Stimulated activated CD8-positive, alpha-beta memory T cell treated with anti-CD3 and anti-CD28 coated beads, Interleukin-15, amount 100 ng/mL, for 4 hours (primary cell): Measurements from ENCODE around the gene SEC22C.

Experiments used
- DNase-seq, 2 donors: peaks; one replicate each; pipeline ENCODE4 v3.0.0-alpha.2; 2020; ENCODE audit warnings: low read depth in 2 of 2

The SEC22C gene

DNA sequence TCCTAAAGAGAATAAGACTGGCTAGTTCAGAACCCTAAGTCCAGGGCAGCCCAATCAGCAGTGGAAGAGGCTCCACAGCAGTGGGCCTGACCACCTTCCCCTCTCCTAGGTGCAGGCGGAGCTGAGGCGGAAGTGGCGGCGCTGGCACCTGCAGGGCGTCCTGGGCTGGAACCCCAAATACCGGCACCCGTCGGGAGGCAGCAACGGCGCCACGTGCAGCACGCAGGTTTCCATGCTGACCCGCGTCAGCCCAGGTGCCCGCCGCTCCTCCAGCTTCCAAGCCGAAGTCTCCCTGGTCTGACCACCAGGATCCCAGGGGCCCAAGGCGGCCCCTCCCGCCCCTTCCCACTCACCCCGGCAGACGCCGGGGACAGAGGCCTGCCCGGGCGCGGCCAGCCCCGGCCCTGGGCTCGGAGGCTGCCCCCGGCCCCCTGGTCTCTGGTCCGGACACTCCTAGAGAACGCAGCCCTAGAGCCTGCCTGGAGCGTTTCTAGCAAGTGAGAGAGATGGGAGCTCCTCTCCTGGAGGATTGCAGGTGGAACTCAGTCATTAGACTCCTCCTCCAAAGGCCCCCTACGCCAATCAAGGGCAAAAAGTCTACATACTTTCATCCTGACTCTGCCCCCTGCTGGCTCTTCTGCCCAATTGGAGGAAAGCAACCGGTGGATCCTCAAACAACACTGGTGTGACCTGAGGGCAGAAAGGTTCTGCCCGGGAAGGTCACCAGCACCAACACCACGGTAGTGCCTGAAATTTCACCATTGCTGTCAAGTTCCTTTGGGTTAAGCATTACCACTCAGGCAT is 45.6 kb downstream of the SEC22C start:
- no peak for DNase-seq

DNA sequence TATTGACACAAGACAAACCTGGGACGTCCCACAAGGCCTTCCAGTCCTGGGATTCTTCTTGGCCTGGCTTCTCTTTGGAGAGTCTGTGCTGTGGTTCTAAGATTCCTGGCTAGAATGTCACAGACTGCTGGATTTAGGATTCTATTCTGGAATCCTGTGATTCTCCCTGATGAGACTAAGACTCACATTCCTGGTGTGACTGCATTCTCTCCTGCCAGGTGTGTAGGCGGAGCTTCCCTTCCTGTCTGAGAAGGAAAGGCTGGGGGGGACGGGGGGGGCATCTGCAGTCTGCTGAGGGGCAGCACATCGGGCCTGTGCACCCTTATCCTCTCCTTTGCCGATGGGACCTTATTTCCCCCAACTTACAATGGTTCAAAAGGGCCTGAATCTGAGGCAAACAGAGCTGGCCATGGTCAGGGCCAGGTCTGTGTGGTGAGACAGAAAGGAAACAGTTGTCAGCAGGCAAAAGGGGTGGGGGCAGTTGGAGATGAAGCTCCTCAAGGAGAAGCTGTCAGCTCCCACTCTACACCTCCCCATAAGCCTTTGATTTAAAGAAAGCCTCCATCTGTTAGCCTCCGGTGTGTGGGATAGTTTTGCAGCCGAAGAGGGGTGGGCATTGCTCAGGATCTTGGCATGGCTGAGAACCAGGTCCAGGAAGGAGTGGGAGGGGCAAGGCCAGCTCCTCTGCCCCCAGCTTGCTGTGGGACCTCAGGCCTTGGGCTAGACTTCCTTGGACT is 48.4 kb downstream of the SEC22C start:
- no peak for DNase-seq

- no peak for DNase-seq
Measured at GRCh38 chr3:42532229-42532628, 49.5 kb downstream of the SEC22C start.

GRCh38 chr3:42531470-42531869 is 50.3 kb downstream of the SEC22C start:
- no peak for DNase-seq

DNA sequence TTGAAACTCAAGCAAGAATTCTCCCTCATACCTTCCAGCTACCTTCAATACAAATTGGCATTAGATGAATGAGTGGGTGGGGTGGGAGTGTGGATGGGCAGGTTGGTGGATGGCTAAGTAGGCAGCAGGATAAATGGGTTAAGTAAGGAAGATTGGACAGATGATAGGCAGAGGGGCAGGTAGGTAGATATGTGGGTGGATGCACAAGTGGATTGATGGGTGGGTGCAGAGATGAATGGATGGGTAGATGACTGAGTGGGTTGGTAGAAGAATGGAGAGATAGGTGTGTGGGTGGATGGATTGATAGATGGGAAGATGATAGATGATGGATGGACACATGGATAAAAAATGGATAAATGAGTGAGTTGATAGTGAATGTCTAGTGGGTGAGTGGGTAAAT is 51.7 kb downstream of the SEC22C start:
- DNase-seq: no peak

GRCh38 chr3:42529468-42529867 is 52.3 kb downstream of the SEC22C start:
- DNase-seq: no peak

- DNase-seq: no peak
Measured at GRCh38 chr3:42527368-42527917, 54.3 kb downstream of the SEC22C start.

DNA sequence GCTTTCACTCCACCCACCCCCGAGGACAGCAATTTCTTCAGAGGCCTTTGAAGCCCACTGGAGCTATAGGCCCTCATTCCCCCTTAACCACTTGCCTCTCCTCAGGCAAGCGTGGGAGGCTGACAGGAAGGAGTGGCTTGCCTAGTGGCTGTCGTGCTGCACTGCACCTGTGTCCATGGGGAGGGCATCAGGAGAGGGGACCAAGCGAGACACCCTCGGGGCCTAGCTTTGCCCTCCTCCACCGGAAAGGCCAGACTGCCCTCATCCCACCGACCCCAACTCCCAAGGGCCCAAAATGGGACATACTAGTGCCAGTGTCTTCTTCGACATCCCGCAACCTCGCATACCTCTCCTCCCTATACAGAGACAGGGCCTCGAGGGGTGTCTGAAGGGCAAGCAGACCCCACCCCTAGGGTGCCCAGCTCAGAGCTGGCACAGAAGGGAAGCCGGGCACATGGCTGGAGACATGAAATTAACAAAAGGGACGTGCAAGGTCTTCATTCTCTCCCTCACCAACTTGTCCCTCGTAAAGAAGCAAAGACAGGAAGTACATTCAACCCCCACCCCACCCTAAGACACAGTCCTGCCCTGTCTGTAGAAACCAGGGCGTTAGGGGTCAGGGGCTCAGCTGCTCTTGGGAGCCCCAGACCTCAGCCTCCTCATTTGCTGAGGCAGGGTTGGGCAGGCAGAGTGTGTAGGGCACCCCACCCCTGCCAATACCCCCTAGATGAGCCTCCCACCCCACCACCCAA is 55.0 kb downstream of the SEC22C start:
- DNase-seq: peak in 1 of 2 donors; percentile 36

DNA sequence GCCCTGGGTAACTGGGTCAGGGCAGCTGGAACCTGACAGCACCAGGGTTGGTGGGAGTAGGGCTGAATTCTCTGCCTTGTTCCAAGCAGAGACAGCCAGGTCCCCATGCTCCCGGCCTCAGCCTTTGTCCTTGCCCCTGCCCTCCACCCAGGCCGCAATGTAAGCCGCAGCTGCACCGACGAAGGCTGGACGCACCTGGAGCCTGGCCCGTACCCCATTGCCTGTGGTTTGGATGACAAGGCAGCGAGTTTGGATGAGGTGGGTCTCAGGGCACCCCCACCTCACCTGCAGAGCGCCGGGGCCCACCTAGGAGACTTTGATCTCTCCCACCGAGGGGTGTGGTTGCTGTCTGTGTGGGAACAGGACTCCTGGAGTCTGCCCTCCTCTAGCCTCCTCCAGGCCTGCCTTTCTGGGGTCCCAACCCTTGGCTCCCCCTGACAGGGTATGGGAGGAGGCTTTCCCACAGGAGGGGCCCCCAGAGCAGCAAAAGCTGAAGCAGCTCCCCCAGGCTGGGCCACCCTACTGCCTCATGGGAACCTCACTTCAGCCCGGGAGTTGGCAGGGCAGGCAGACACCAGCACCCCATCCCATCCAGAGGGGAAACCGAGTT is 55.9 kb downstream of the SEC22C start:
- DNase-seq: no peak

DNA sequence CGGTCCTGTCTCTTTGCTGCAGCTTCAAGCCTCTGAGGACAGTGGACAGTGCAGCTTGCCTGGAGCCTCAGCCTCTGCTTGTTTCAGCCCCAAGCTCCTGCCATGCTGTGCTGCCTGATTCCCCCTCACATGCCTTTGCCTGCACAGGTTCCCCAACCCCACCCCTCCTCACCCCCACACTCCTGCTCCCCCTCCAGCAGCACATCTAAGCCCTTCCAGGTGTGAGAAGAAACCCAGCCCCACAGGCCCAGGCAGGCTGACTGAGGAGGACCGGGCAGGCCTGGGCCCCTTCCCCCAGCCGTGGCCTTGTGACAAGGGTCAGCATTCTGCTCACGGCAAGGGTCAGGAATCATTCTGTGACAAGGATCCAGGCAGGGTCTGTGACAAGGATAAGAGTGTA is 56.6 kb downstream of the SEC22C start:
- no peak for DNase-seq

GRCh38 chr3:42524751-42525150 is 57.0 kb downstream of the SEC22C start:
- no peak for DNase-seq

DNA sequence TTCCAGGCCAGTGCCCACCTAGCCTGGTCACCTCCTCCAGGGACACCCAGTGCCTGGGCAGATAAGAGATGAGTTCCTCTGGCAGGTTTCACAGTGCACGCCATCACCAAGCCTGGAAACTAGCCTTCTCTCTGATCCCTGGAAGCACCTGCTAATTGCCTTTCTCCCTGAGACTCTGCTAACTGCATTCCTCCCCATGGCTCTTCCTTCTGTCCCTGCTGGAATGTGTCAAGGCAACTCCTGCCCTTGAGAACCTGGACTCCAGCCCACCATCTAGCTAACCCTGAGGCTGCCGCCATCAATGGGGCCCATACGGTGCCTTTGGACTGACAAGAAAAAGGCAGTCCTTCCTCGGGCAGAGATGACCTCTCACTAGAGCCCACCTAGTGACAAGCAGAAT is 60.9 kb downstream of the SEC22C start:
- DNase-seq: no peak

GRCh38 chr3:42520336-42520735 is 61.4 kb downstream of the SEC22C start:
- no peak for DNase-seq

- no peak for DNase-seq
Measured at GRCh38 chr3:42519568-42519962, 62.2 kb downstream of the SEC22C start.

GRCh38 chr3:42518800-42519567 is 62.8 kb downstream of the SEC22C start:
- no peak for DNase-seq

GRCh38 chr3:42517117-42517516 is 64.7 kb downstream of the SEC22C start:
- no peak for DNase-seq

- no peak for DNase-seq
Measured at GRCh38 chr3:42516443-42516842, 65.3 kb downstream of the SEC22C start.

GRCh38 chr3:42515976-42516375 is 65.8 kb downstream of the SEC22C start:
- DNase-seq: no peak

DNA sequence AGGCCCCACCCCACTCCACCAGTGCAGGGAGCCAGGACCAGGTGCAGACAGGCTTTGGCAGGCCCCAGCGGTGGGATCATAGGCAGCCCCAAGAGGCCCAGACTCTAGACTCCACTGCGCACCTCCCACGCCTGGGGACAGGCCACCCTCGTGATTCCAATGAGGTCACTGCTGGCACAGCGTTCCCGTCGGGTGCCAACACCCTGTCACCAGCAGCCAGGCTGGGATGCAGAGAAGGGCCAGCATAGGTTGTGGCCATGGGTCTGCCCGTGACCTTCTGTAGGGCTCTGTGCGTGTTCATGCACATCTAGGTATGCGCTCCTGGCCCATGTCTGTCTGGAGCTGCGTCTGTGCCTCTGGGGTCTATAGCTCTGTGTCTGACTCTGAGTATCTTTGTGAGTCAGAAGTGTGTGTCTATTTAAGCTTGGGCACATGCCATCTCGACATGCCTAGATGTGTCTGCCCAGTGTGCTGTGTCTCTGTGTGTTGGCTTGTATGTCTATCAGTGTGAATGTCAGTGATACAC is 66.3 kb downstream of the SEC22C start:
- no peak for DNase-seq

DNA sequence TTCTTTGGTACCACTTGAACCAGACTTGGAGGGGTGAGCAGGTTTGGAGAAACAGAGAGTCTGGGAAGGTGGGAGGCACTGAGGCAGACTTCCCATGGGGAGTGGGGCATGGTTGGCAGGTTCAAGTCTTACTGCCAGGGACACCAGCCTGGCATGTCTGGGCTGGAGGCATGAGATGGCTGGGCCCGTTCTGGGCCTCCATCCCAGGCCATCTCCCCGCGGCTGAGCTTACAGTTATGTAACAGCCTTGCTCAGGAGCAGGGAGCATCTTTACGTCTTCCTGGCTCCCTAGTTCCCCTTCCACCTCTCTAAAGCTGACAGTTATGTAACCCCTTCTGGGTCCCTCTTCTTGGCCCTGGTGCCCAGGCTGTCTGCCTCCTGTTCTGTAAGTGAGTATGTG is 66.9 kb downstream of the SEC22C start:
- no peak for DNase-seq

- no peak for DNase-seq
Measured at GRCh38 chr3:42513521-42513920, 68.2 kb downstream of the SEC22C start.
